Measurements from ENCODE around the gene POLR2C.

DNA sequence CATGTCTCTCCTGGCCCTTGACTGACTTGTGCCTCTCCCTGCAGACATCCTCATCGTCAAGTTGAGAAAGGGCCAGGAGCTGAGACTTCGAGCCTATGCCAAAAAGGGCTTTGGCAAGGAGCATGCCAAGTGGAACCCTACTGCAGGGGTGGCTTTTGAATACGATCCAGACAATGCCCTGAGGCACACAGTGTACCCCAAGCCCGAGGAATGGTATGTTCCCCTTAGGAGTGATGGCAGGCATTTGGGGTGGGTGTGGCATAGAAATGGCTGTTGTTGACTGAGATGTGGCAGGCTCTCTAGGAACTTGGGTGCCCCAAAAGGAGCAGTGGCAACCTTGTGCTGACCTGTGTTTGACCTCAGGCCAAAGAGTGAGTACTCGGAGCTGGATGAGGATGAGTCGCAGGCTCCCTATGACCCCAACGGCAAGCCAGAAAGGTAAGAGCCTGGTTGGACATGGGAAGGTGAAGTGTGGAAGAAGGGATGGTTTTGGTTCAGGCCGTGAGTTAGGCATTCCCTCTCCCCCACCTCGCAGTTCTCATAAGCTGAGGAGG is 7.5 kb downstream of the POLR2C start:
- TF ChIP-seq, protein P1, sequence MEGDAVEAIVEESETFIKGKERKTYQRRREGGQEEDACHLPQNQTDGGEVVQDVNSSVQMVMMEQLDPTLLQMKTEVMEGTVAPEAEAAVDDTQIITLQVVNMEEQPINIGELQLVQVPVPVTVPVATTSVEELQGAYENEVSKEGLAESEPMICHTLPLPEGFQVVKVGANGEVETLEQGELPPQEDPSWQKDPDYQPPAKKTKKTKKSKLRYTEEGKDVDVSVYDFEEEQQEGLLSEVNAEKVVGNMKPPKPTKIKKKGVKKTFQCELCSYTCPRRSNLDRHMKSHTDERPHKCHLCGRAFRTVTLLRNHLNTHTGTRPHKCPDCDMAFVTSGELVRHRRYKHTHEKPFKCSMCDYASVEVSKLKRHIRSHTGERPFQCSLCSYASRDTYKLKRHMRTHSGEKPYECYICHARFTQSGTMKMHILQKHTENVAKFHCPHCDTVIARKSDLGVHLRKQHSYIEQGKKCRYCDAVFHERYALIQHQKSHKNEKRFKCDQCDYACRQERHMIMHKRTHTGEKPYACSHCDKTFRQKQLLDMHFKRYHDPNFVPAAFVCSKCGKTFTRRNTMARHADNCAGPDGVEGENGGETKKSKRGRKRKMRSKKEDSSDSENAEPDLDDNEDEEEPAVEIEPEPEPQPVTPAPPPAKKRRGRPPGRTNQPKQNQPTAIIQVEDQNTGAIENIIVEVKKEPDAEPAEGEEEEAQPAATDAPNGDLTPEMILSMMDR (IDR thresholded peaks at IDR 0.05), result no peak
- TF ChIP-seq POLR2A (IDR thresholded peaks at IDR 0.05), result no peak
- TF ChIP-seq POLR2AphosphoS5 (IDR thresholded peaks at IDR 0.05), result no peak

Data from upper lobe of left lung (tissue), 4 donors.